NB4 (cell line): ENCODE measurements around the gene HLCS.
"Not testable (repeated sequence)": the region's sequence is repeated elsewhere in the genome, so short reads cannot be mapped to it uniquely, and the experiment has no call there.

Source experiments
- DNase-seq: peaks from one replicate; pipeline ENCODE4 v3.0.0; 2010; ENCODE audit warnings: low read depth
- H3K4me3 ChIP-seq: one replicate; pipeline ENCODE4 v1.5.1; 2011; ENCODE audit warnings: mild to moderate bottlenecking, low read depth, low read length, moderate library complexity
- MAX ChIP-seq: IDR thresholded peaks from 2 replicates; pipeline ENCODE4 v1.6.1; 2011; ENCODE audit warnings: low read depth, low read length
- MYC ChIP-seq: IDR thresholded peaks from 2 replicates; pipeline ENCODE4 v1.6.1; 2011; ENCODE audit warnings: low read depth, low read length
- POLR2A ChIP-seq: IDR thresholded peaks from 2 replicates; pipeline ENCODE4 v1.6.1; 2011; ENCODE audit warnings: mild to moderate bottlenecking; ENCODE audit not compliant: insufficient read length; ENCODE audit errors: extremely low read depth
- TF ChIP-seq, protein P1 (sequence below): IDR thresholded peaks from one replicate; pipeline ENCODE4 v1.5.1; 2012; ENCODE audit warnings: low read depth, low read length

Gene HLCS

DNA sequence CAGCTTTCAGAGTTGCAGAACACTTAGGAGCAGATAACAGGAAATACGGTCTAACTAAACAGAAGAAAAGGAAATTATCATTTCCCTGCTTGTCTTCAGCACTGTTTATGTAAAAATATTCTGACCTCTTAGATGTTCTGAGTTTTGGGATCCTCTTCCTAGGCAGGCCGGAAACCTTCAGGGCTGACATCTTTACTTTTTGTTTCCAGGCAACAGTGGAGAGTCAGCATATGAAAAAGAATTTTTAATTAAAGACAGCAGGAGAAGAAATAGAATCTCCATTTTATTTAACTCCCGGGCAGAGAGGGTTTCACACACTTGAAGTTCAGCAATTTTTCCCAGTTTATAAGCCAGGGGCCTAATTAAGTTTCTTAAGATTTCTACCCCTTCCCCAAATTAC lies 35.0 kb upstream of the HLCS start:
- TF ChIP-seq, protein P1, sequence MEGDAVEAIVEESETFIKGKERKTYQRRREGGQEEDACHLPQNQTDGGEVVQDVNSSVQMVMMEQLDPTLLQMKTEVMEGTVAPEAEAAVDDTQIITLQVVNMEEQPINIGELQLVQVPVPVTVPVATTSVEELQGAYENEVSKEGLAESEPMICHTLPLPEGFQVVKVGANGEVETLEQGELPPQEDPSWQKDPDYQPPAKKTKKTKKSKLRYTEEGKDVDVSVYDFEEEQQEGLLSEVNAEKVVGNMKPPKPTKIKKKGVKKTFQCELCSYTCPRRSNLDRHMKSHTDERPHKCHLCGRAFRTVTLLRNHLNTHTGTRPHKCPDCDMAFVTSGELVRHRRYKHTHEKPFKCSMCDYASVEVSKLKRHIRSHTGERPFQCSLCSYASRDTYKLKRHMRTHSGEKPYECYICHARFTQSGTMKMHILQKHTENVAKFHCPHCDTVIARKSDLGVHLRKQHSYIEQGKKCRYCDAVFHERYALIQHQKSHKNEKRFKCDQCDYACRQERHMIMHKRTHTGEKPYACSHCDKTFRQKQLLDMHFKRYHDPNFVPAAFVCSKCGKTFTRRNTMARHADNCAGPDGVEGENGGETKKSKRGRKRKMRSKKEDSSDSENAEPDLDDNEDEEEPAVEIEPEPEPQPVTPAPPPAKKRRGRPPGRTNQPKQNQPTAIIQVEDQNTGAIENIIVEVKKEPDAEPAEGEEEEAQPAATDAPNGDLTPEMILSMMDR: no peak
- TF ChIP-seq MAX (no peak), POLR2A (no peak), MYC (no peak)
- no peak for DNase-seq
- no peak overlapping the region for H3K4me3 ChIP-seq

DNA sequence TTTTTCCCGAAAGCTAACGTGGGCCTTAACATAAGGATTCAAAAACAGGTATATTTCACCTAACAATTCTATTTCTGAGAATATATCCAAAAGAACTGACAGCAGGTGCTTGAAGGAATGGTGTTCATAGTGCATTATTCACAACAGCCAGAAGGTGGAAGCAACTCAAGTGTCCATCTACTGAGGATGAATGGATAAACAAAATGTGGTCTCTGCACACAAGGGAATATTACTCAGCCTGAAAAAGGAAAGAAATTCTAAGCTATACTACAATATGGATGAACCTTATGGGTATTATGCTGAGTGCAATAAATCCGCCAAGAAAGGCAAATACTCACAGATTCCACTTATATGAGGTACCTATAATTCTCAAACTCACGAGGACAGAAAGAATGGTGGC lies 33.9 kb upstream of the HLCS start:
- TF ChIP-seq MAX: no peak
- TF ChIP-seq POLR2A: no peak
- TF ChIP-seq, protein P1: no peak
- no peak for TF ChIP-seq MYC
- peak; percentile 25 for DNase-seq
- H3K4me3 ChIP-seq: no peak overlapping the region

GRCh38 chr21:36999131-36999898 lies 32.8 kb upstream of the HLCS start:
- TF ChIP-seq MYC: no peak
- no peak for TF ChIP-seq POLR2A
- TF ChIP-seq MAX: no peak
- TF ChIP-seq, protein P1: no peak
- no peak for DNase-seq

GRCh38 chr21:36995285-36995684 lies 28.8 kb upstream of the HLCS start:
- not testable (repeated sequence) for DNase-seq, H3K4me3 ChIP-seq

More at GRCh38 chr21:36999131-36999898, 32.8 kb upstream of the HLCS start:
- H3K4me3 ChIP-seq: no peak overlapping the region

GRCh38 chr21:36994501-36995158 lies 28.2 kb upstream of the HLCS start:
- TF ChIP-seq MYC (no peak), MAX (no peak), POLR2A (no peak)
- TF ChIP-seq, protein P1: no peak

GRCh38 chr21:36992671-36993070 lies 26.2 kb upstream of the HLCS start:
- no peak overlapping the region for H3K4me3 ChIP-seq
- TF ChIP-seq, protein P1: no peak
- TF ChIP-seq MYC: no peak
- TF ChIP-seq POLR2A: no peak
- no peak for TF ChIP-seq MAX
- no peak for DNase-seq

More at GRCh38 chr21:36994501-36995158, 28.2 kb upstream of the HLCS start:
- no peak for DNase-seq
- no peak overlapping the region for H3K4me3 ChIP-seq
